Fibroblast of skin of left biceps (primary cell): ENCODE measurements around the gene CARD11.

Experiments
- DNase-seq, 2 experiments: peaks; one replicate each; pipeline ENCODE4 v3.0.0-alpha.2; 2013; ENCODE audit warnings: low read depth in 2 of 2

Gene CARD11

DNA sequence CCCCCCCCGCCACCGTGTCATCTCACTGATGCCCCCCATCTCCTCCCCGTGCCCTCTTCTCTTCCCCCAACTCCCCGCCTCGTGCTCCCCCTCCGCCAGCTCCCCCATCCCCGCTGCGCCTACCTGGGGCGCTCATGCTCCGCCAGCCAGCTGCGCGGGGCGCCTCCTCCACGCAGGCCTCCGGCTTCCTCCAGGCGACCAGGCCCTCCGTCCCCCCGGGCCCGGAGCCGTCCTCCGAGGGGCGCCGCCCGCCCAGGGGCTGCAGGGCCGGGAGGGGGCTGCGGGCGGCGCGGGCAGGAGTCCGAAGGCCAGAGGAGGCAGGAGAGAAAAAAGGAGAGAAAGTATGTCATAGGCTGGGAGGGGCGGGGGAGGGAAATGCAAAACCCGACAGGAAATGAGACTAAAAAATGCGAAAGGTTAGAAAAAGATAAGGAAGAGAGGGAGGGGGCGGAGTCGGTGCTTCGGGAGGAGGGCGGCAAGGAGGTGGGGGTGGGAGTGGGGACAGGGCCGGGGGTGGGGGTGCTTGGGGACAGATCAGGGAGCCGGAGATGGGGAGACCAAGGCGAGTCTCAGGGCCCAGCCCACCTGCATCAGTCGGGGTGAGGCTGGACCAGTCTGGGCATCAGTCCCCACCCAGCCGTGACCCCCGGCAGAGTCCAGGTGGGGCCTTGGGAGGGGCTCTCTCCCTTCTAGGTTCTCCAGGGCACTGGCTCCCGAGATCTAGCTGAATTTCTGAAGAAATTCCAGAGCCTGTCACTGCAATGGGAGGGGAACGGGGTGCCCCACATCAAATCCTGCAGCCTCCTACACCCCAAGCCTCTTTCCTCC lies at the start of gene CARD11:
TSS of gene CARD11 (minus strand) at position 324 of the 828 bp plus-strand sequence. CDS start 85,361 bp downstream, outside the sequence.
- DNase-seq: no peak

DNA sequence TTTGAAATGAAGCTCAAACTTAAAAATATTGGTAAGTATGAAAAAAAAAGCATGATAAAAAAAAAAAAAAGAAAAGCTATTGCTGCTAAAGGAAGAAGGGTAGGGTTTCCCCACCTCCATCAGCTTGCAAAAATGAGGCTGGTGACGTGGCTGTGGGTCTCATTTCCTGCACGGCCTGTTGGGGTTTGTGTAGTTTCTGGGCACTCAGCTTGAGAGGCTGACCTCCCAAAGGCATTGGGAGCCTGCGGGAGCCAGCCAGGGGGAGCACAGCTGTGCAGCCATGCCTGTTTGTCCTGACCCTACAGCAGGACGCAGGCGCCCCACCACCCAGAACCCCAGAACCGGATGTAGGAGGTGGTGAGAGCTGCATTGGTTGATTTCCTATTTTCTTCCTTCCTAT lies 48.8 kb upstream of the CARD11 start:
- DNase-seq: no peak

DNA sequence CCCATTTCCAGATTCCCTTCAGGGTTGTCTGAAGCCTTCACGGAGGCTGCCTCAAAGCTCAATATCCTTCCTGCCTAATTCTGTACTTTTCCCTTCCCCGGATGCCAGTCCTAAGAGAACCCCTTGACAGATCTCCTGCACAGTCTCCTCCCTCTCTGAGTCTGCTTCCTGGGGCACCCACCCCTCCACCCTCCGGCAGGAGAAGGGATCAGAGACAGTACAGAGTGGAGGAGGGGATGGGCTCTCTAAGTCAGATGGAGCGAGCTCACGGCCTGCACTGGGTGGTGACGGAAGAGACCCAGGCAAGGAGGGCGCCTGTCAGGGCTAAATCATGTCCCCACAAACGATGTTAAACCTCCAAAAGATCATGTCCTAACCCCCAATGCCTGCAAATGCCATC lies 48.0 kb upstream of the CARD11 start:
- no peak for DNase-seq

DNA sequence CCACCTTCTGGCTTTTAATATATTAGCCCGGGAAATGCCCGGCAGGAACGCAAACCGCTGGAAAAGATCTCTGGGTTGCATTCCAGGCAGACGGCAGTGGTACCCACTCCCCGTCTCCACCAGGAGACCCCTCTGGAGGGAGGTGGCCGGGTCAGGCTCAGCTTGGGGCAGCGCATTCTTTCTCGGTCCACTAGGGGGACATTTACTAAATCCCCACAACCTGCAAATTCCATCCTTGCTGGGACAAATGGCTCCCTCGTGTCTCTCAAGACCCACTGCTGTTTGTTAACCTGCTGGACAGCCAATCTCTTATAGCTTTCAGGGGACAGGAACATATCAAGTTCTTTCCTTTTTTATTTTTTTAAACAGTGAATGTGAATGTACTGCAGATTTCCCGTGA lies 45.8 kb upstream of the CARD11 start:
- no peak for DNase-seq

DNA sequence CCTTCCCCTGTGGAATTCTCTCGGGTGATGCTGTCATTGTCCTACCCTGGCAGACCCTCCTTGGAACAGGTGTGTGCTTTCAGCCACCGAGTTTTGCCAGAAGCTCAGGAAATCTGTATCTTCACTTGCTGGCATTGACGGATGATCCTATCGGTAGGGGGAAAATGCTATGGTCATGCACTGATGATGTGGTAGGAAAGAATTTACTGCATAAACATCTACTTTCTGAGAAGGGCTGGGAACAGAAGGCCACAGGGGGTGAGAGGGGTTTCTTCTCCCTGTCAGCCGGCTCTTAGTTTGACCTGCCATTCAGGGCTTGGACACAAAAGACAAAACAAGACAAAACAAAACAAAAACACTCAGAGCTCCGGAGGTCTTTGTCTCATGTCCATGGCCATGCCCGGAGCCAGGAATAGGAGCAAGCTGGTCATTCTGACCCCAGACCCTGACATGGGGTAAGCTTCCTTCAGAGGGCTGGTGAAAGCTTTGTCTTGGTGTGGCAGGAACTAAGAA lies 43.6 kb upstream of the CARD11 start:
- no peak for DNase-seq

DNA sequence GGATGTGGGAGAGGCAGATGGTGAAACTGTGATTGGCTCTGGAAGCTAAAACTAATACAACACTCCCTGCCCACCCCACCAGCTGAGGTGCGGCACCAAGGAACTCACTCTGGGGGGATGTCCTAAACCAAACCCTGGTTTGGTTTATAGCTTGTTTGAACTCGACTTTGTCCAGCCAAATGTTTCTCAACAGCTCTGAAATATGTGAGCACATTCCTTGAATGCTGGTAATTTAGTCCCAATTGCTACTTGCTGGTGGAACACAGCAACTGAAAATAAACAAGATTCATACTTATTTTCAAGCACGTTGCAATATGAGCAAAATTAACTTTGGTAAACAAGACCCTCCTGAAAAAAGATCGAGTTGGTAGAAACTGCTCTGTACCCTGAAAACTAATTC lies 39.7 kb upstream of the CARD11 start:
- no peak for DNase-seq

DNA sequence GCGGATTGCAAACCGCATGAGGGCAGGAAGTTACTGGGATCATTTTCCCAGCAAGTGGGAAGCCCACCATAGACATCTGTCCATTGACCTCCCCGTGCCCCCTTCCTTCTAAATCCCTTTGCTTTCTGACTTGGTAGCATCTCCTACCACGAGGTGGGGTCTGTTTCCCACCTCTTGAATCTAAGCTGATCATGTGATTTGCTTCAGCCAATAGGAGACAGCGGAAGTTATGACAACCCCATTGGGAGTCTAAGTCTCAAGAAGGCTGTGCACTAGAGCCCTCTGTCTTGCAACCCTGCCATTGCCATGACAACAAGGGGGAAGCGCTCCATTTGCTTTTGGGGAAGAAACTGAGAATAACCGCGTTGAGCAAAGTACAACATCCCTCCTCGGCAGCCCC lies 39.2 kb upstream of the CARD11 start:
- no peak for DNase-seq

DNA sequence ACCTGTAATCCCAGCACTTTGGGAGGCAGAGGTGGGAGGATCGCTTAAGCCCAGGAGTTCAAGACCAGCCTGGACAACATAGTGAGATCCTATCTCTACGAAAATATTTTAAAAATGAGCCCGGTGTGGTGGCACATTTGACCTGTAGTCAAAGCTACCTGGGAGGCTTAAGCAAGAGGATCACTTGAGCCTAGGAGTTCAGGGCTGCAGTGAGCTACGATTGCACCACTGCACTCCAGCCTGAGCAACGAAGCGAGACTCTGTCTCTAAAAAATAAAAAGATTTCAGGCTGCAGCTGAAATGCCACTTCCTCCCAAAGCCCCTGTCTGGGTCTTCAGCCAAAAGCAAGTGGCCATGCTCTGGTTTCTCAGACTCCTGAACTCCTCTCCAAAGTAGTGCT lies 38.7 kb upstream of the CARD11 start:
- no peak for DNase-seq

DNA sequence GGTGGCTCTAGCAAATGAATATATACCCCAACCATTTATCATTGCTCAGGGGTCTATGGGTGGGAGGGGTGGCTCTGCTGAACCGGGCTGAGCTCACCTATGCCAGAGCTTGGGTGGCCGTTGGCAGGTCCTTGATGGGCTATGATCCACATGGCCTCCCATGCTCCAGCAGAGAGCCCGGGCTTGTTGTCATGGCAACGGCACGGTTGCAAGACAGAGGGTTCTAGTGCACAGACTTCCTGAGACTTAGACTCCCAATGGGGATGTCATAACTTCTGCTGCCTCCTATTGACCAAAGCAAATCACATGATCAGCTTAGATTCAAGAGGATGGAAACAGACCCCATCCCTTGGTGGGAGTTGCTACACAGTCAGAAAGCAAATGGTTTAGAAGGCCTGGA lies 36.4 kb upstream of the CARD11 start:
- no peak for DNase-seq

DNA sequence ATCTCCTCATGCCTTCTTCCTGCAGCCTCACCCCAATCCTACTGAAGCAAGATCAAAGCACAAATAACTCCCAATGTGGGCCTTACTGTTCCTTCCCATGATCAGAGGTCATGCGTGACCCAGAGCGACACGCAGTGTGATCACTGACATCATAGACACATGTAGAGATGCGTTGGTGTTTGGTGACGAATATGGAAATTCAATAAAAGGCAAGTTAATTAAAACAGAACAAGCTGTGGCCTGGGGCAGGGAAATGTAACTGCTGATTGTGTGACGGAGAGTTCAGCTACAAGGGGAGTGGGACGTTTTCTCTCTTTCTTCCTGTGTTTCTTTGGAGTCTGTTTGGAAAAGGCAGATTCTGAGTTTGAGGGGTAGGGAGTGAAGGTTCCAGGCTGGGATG lies 34.8 kb upstream of the CARD11 start:
- DNase-seq: no peak

DNA sequence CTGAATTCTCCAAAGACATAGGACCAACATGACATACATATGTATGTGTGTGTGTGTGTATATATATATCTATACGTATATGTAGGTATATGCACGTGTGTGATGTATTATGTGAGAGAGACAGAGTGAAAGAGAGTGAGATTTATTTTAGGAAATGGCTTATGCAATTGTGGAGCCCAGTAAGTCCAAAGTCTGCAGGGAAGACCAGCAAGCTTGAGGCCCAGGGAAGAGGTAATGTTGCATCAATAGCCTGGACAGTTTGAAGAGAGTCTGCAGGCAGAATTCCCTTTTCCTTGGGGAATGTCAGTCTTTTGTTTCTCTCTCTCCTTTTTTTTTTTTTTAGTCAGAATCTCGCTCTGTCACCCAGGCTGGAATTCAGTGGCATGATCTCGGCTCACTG lies 33.0 kb upstream of the CARD11 start:
- no peak for DNase-seq

DNA sequence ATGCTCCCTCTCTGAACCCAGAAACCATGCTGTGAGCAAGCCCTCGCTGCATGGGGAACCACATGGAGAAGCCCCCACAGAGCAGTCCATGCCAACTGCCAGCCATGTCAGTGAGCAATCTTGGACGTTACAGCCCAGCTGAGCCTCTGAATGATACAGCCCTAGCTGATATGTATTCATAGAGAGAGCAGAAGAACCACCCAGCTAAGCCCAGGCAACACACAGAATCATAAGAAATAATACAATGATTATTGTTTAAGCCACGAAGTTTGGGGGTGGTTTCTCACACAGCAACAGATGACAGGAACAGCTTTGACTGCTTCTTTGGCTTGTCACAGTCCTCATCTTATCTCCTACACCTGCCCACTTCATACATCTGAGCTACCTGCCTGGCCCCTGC lies 32.5 kb upstream of the CARD11 start:
- DNase-seq: no peak

DNA sequence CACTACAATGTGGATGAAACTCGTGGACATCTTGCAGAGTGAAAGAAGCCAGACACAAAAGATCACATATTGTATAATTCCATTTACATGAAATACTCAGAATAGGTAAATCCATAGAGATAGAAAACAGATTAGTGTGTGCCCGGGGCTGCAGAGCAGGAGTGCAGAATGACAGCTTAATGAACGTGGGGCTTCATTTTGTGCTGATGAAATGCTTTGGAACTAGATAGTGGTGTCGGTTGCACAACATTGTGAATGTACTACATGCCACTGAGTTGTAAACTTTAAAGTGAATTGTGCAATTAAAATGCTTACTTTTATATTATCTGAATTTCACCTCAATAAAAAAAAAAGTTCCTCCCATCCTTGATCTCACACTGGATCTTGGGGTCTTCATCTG lies 31.8 kb upstream of the CARD11 start:
- no peak for DNase-seq

DNA sequence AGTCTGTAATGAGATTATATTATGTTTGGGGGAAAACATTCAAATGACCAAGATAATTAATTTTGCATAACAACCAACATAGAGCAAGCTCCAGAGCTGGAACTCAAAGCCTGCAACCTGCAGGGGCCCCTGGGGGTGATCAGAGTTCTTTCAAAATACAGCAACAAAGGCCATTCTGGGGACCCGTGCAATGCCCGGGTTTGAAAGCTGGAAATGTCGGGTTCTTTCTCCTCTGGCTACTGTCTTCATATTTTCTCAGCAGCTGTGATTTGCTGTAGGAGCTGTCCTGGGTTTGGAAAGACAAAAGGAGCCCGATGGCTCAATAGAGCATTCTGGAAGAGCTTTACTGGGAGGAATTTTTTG lies 30.8 kb upstream of the CARD11 start:
- no peak for DNase-seq

DNA sequence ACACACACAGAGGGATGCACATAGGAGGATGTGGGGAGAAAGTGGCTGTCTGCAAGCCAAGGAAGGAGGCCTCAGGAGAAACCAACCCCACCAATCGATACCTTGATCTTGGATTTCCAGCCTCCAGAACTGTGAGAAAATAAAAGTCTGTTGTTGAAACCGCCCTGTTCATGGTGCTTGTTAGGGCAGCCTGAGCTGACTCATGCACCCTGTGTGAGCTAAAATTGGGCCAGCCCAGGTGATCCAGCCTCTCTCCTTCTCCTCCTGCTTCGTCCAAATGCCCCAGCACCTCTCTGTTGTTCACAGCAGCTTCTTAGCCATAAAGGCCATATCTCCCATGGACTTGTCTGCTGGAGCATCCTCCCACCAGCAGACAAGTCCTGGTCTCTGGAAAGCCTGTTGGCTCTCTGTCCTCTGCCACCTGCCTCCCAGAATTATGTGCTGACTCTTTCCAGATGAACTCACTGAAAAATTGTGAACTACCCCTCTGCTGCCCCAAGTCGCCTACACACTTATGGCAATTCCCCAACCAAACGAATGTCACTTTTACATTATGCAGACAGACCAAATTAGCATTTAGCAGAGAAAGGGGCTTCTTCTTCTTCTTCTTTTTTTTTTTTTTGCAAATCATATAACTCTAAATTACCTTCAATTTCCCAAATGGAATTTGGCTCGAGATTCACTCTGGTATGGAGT lies 30.2 kb upstream of the CARD11 start:
- DNase-seq: no peak

DNA sequence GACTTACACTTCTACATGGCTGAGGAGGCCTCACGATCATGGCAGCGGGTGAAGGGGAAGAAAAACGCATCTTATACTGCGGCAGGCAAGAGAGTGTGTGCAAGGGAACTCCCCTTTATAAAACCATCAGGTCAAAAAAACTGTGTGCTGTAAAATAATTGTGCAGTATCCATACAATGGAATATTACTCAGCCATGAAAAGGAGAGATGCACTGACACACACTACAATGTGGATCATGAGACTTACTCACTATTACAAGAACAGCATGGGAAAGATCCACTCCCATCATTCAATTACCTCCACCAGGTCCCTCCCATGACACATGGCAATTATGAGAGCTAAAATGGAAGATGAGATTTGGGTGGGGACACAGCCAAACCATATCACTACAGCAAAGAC lies 27.2 kb upstream of the CARD11 start:
- DNase-seq: no peak

DNA sequence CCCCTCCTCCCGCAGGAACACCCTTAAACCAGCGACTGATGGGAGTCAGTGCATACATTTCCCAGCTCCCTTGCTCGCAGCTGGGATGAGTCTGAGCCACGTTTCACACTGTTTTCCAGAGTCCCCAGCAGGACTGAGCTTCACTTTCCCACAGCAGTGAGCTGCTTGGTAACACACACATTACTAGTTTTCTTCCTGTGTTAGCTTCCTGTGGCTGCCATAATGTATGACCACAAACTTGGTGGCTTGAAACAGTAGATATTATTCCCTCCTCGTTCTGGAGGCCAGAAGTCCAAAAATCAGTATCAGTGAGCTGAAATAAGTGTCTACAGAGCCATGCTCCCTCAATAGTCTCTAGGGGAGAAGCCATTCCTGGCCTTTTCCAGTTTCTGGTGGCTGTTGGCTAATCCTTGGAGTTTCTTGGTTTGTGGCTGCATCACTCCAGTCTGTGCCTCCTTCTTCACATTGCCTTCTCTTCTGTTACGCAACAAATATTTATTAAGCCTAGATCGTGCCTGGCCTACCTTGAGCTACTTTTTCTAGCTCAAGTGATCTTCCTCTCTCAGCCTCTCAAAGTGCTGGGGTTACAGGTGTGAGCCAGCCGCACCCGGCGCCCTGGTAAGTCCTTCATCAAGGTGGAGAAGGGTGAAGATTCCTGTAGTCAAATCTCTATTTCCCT lies 26.2 kb upstream of the CARD11 start:
- DNase-seq: no peak

DNA sequence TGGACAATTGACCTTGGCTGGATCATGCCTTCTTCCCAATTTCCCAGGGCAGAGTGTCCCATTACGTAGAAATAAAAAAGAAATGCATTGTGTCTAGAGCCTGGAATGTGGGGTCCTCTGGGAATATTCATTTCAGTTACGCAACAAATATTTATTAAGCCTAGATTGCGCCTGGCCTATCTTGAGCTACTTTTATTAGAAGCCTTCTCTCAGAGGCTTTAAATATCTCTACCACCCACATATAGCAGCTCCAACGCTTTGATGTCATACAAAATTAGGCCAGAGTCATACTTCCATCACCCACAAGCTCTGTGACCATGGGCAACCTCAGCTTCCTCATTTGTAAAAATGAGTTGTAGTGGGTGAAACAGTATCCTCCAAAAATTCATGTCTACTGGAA lies 24.9 kb upstream of the CARD11 start:
- no peak for DNase-seq

DNA sequence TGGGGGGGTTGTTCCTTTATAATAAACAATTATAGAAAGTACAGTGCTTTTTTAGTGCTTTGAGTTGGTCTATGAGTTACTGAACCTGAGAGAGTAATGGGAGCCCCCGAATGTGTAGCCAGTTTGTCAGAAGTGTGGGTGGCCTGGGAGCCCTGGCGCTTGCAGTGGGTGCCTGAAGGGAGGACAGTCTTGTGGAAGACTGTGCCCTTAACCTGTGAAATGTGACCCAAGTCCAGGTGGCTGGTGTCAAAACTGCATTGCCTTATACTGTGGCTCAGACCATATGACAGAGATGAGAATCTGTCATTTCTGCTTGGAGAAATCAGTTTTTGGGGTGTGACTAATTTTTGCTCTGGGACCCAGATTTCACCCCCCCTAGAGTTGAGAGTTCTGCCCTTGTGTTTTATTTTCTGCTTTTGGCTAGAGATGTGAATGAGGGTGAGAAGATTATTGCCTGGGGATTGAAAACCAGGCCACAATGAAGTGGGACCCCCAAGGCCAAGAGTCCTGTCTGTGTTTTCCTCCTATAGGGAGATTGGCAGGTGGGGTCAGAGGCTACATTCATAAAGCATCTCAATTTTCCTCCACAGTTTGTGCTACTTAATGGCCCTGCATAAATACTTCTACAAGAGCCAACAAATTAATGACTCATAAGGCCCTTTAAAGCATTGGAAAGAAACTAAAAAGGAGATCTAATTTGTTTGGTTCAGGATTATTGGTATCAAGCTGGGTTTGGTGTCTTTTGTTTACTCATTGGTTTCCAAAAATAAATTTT lies 24.1 kb upstream of the CARD11 start:
- no peak for DNase-seq

DNA sequence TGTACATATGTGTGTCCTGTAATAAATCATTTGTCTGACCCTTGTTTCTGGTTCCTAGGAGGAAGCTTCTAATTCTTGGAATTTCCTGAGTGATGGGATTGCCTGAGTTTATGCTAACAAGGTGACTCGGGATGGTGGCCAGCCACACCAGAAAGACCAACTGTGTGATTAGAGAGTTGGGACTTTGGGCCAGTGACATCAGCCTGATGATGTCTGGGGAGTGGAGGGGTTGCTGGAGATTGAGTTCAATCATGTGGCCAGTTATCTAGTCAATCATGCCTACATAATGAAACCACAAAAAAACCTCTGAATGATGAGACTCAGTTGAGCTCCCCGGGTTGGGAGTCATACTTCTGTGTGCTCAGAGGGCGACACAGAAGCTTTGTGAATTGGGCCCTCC lies 23.5 kb upstream of the CARD11 start:
- DNase-seq: no peak

DNA sequence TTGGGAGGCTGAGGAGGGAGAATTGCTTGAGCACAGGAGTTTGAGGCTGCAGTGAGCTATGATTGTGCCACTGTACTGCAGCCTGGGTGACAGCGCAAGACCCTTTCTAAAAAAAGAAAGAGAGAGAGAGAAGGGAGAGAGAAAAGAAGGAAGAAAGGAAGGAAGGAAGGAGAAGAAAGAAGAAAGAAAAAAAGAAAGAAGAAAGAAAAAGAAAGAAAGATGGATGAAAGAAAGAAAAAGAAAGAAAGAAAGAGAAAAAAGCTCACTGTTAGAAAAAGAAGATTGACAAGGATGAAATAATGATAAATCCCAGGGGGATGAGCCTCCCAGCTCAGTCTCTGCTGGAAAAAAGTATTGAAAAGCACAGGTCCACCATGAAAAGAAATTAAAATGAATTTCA lies 22.8 kb upstream of the CARD11 start:
- DNase-seq: no peak

DNA sequence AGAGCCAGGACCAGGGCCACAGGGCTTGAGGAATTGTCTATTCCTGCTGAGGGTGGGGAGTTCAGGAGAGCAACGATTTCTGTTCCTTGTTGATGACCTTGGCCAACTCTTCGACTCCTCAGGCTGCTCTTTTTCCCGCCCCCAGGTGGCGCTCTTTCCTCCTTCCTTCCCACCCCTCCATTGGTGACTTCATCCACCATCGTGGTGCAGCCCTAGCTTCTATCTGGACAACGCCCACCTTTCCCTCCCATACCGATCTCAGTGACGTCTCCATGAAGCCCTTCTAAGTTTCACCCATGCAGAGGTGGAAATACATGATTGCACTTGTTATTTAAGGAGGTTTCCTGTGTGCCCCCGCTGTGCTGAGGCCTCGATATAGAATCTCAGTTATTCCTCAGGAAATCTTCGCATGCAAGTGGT lies 22.1 kb upstream of the CARD11 start:
- DNase-seq: no peak
